ENCODE results near the gene RPP25.

DNA sequence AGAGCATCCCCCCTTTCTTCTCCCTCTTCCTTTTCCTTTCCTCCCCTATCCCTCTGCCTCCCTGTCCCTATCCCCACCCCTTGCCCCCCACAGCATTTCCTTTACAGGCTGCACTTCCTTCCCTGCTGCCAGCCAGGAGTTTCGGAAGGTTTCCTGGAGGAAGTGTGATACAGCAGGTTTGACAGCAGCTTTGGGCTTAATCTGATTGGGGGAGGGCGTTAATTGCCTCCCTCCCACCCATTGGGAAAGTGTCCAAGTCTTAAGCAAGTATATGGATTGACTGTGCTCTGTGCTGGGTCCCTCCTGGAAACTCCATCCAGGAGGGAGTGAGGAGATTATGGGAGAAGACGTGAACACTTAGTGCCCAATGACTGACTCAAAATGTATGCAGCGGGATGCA lies 40.6 kb upstream of the RPP25 start:
- TF ChIP-seq, protein P1, sequence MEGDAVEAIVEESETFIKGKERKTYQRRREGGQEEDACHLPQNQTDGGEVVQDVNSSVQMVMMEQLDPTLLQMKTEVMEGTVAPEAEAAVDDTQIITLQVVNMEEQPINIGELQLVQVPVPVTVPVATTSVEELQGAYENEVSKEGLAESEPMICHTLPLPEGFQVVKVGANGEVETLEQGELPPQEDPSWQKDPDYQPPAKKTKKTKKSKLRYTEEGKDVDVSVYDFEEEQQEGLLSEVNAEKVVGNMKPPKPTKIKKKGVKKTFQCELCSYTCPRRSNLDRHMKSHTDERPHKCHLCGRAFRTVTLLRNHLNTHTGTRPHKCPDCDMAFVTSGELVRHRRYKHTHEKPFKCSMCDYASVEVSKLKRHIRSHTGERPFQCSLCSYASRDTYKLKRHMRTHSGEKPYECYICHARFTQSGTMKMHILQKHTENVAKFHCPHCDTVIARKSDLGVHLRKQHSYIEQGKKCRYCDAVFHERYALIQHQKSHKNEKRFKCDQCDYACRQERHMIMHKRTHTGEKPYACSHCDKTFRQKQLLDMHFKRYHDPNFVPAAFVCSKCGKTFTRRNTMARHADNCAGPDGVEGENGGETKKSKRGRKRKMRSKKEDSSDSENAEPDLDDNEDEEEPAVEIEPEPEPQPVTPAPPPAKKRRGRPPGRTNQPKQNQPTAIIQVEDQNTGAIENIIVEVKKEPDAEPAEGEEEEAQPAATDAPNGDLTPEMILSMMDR (optimal IDR thresholded peaks at IDR 0.05 in 1 of 3, IDR thresholded peaks at IDR 0.05 in 1 of 3, conservative IDR thresholded peaks at IDR 0.05 in 1 of 3; ENCODE audit: extremely low read depth in 1 of 3, insufficient read depth in 2 of 3, low read length in 3 of 3): no peak
- TF ChIP-seq EZH2 (IDR thresholded peaks at IDR 0.05; ENCODE audit: low read length): no peak

Data from keratinocyte (primary cell).